HL-60 (cell line): ENCODE measurements around the gene POC1B.

ENCODE experiments used
- CTCF ChIP-seq: IDR thresholded peaks from one replicate; pipeline ENCODE4 v1.5.1; 2011; ENCODE audit warnings: low read length, control low read depth, inconsistent platforms; ENCODE audit not compliant: insufficient read depth
- GABPA ChIP-seq: IDR thresholded peaks from 2 replicates; pipeline ENCODE4 v1.6.1; 2012; ENCODE audit warnings: low read depth
- POLR2AphosphoS5 ChIP-seq: IDR thresholded peaks from 2 replicates; pipeline ENCODE4 v1.6.1; 2012; ENCODE audit warnings: low read depth
- REST ChIP-seq: IDR thresholded peaks from 2 replicates; pipeline ENCODE4 v1.6.1; 2012; ENCODE audit warnings: low read depth; ENCODE audit not compliant: insufficient replicate concordance
- SPI1 ChIP-seq: IDR thresholded peaks from 2 replicates; pipeline ENCODE4 v1.6.1; 2012; ENCODE audit warnings: low read depth, mild to moderate bottlenecking, borderline replicate concordance

GRCh38 chr12:89433634-89434033 lies 92.2 kb downstream of the POC1B start:
- TF ChIP-seq CTCF (no peak), POLR2AphosphoS5 (no peak), REST (no peak), GABPA (no peak), SPI1 (peak; percentile 30; the same call in 1 of the 2 replicates)
